Mesenteric fat pad (tissue), 1 donor: Measurements from ENCODE around the gene RAB4A. TPM values are rescaled to one million over a fixed set of nuclear protein-coding genes. Genes with fewer than 3 reads are reported as not detected.
"Not testable (repeated sequence)": the region's sequence is repeated elsewhere in the genome, so short reads cannot be mapped to it uniquely, and the experiment has no call there.

Experiments
- DNase-seq: peaks from one replicate; pipeline ENCODE4 v3.0.0-alpha.2; 2020; ENCODE audit warnings: low spot score
- total RNA-seq: library from RNA; stranded (reverse); fragmentation: NEBNext Ultra II Directional; extraction: Animal tissue kit (Norgen Biotek cat#: 25700); gene quantifications from one replicate; pipeline ENCODE4 v1.2.1, GENCODE V29; 2021
- donor health status: DM: yes; HTN: yes; CAD: no.

The RAB4A gene
- total RNA-seq, 1 donor from 2014 or later = 50.2 TPM

- no peak for DNase-seq
These were observed 693 bp downstream of the RAB4A start for GRCh38 chr1:229271448-229272159.

GRCh38 chr1:229272164-229273158 is 1.6 kb downstream of the RAB4A start:
- DNase-seq = no peak

- no peak for DNase-seq
These were observed 2.8 kb downstream of the RAB4A start for GRCh38 chr1:229273507-229274232.

- no peak for DNase-seq
These were observed 4.1 kb downstream of the RAB4A start for GRCh38 chr1:229275005-229275404.

- DNase-seq = no peak
These were observed 7.3 kb downstream of the RAB4A start for GRCh38 chr1:229278120-229278741.

- DNase-seq = no peak
These were observed 8.3 kb downstream of the RAB4A start for GRCh38 chr1:229279242-229279641.

GRCh38 chr1:229280037-229280828 is 9.3 kb downstream of the RAB4A start:
- no peak for DNase-seq

GRCh38 chr1:229280921-229281320 is 10.0 kb downstream of the RAB4A start:
- no peak for DNase-seq

- no peak for DNase-seq
These were observed 10.5 kb downstream of the RAB4A start for GRCh38 chr1:229281339-229281926.

- no peak for DNase-seq
These were observed 11.4 kb downstream of the RAB4A start for GRCh38 chr1:229282295-229282823.

- DNase-seq = no peak
These were observed 12.3 kb downstream of the RAB4A start for GRCh38 chr1:229283183-229283611.

GRCh38 chr1:229284887-229285286 is 14.0 kb downstream of the RAB4A start:
- DNase-seq = no peak

- no peak for DNase-seq
These were observed 14.5 kb downstream of the RAB4A start for GRCh38 chr1:229285440-229285839.

GRCh38 chr1:229286099-229286766 is 15.3 kb downstream of the RAB4A start:
- DNase-seq = no peak

GRCh38 chr1:229287267-229287666 is 16.4 kb downstream of the RAB4A start:
- DNase-seq = no peak

GRCh38 chr1:229288516-229288915 is 17.6 kb downstream of the RAB4A start:
- DNase-seq = no peak

- not testable (repeated sequence) for DNase-seq
These were observed 20.8 kb downstream of the RAB4A start for GRCh38 chr1:229291686-229292085.

- DNase-seq = no peak
These were observed 22.8 kb downstream of the RAB4A start for GRCh38 chr1:229293528-229294204.
